Fibroblast of mammary gland (primary cell): ENCODE measurements around the gene ARHGAP15.

Experiments
- DNase-seq: peaks from one replicate; pipeline ENCODE4 v3.0.0-alpha.2; 2010; ENCODE audit warnings: low read depth
- H3K4me3 ChIP-seq: 2 replicates; pipeline ENCODE4 v1.5.1; 2011; ENCODE audit warnings: low read depth, mild to moderate bottlenecking, low read length, moderate library complexity; ENCODE audit not compliant: control insufficient read depth
- TF ChIP-seq, protein P1 (sequence below): conservative IDR thresholded peaks from 2 replicates; pipeline ENCODE4 v1.5.1; 2011; ENCODE audit warnings: low read depth, low read length, inconsistent platforms; ENCODE audit not compliant: control insufficient read depth, insufficient read depth

Gene ARHGAP15

DNA sequence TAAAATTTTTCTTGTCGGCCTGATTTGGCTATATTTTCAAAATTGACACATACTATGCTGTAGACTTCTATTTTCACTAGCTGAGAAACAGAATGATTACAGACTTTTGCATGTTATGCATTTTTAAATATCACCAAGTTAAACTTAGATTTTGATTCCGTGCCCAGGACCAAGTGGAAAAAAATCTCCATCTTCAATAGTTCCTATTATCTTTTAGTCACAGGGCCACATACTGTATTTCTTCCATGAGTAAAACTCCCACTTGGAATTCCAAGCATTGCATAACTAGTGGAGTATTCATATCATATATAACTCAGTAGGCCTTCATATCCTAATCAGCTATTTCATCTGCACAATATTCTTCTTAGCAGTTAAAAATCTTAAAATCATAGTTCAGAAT is 470.9 kb downstream of the ARHGAP15 start:
- TF ChIP-seq, protein P1, sequence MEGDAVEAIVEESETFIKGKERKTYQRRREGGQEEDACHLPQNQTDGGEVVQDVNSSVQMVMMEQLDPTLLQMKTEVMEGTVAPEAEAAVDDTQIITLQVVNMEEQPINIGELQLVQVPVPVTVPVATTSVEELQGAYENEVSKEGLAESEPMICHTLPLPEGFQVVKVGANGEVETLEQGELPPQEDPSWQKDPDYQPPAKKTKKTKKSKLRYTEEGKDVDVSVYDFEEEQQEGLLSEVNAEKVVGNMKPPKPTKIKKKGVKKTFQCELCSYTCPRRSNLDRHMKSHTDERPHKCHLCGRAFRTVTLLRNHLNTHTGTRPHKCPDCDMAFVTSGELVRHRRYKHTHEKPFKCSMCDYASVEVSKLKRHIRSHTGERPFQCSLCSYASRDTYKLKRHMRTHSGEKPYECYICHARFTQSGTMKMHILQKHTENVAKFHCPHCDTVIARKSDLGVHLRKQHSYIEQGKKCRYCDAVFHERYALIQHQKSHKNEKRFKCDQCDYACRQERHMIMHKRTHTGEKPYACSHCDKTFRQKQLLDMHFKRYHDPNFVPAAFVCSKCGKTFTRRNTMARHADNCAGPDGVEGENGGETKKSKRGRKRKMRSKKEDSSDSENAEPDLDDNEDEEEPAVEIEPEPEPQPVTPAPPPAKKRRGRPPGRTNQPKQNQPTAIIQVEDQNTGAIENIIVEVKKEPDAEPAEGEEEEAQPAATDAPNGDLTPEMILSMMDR, result no peak
- H3K4me3 ChIP-seq, result no peak overlapping the region
- no peak for DNase-seq

DNA sequence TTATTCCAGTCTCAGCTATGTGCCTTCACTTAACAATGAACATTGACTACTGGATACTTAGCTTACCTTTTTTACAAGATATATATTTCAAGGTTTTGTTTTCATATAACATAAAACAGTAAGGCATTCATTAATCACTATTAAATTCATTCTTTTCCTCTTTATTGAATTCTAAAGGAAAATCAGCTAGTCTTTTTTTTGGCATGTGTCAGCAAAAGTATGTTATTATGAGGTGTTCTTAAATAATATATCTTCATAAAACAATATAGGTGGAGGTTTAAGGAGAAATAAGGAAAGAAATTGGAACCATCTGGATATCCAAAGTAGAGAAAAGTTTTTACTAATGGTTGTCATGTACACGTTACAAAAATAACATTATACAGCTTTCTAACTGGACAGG is 472.6 kb downstream of the ARHGAP15 start:
- no peak for DNase-seq
- TF ChIP-seq, protein P1, result no peak
- no peak overlapping the region for H3K4me3 ChIP-seq

DNA sequence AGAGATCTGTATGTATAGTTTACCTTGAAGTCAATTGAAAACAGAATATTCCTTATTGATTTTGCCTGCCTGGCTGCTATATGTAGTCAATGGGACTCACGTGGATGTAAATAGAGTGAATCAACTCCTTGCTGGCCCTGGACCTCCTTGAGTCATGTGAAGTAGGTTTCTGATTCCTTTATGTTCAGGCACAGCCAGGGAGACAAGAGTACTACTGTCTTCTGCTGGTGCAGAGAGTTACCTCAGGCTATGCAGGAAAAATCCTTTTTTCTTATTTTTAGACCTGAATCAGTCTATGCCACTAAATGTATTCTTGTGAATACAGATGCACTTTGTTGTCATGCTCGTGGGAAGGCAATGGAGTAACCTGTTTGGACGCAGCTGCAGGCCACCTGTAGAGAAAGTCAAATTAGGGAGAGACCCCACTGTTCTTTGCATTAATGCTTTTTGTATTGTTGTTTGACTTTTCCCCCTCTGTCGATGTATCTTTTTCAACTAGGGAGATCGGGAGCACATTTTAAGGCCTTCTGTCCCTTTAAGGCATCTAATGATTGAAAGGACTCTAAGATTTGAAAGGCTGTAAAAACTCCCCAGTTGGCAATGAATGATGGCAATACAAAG is 473.9 kb downstream of the ARHGAP15 start:
- no peak for DNase-seq
- TF ChIP-seq, protein P1, result no peak

DNA sequence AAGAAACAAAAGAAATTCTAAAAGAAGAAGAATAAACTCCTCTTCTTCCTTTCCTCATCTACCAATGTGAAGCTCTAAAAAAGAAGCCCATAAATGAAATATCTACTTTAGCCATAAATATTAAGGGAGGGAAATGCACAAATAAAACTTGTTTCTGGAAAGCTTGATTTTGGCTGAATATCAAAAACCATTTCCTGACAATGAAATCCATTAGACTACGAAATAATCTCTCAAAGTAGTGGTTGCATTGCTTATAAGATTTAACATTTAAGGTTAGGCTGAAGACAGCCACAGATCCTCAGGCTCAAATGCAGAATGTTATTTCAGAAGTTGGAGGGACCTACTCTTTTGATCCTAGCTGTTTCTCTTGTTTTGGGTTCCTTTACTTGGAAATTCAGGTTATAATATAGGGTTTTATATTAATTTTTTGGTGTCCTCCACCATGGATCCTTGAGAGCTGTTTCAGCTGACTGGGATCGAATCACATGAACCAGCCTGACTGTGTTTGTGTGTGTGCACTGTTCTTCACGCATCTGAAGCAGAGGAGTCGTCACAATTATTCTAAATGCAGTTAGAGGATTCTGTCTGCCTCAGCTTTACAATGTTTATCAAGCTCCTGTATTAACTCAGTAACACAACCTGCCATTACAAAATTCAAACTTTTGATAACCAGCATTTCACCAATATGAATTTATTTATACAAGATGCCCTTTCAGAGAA is 474.8 kb downstream of the ARHGAP15 start:
- TF ChIP-seq, protein P1, result no peak
- no peak overlapping the region for H3K4me3 ChIP-seq
- DNase-seq, result no peak

More for the DNA sequence above, 473.9 kb downstream of the ARHGAP15 start:
- H3K4me3 ChIP-seq, result no peak overlapping the region

DNA sequence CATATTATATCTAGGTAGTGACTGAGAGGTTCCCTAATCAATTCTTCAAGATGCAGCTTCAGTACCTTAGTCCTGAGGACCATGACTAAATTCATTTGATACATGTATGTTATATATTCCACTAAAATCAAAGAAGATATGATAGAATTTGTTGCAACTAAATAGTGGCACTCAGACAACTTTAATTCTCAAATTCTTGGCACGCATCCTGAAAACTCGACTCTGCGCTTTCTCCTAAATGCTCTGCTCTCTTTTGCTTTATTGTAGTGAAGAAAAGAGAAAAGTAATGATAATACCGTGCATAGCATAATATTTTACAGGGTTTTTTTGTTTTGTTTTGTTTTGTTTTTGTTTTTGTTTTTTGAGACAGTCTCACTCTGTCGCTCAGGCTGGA is 475.3 kb downstream of the ARHGAP15 start:
- no peak for DNase-seq
- no peak overlapping the region for H3K4me3 ChIP-seq
- TF ChIP-seq, protein P1, result no peak

DNA sequence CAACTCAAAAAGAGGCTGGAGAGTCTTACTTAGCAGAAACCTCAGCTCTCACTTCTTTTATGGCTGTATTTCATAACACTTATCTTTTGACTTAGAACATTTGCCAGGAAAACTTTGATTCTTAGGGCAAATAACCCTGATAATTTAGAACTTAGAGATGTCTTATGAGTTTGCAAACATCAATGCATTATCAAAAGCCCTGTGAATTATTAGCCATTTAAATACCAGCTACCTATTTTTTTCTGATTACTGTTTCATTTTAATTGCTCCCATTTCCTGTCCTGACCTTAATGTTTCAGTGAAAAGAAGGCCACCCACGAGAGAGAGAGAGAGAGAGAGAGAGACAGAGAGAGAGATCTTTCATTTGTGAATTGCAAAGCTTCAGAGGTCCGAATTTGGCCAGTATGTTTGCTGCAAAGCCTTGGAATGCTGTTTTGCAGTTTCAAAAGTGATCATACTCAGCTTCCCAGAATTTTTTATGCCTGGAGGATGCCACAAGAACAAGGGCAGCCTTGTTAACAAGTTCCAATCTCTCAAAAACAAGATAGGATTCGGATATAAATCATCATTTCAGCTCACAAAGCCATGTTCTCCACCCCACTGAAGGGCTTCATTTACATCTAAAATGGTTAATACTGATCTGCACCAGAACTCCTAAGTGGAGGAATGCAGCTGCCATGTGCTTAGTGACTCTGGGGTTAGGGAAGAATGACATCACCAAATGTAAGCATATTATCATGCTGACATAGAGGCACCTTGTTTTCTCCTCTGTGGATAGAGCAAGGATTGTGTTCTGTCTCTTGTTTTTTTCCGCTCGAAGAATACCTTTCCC is 478.2 kb downstream of the ARHGAP15 start:
- H3K4me3 ChIP-seq, result no peak overlapping the region
- DNase-seq, result peak; percentile 2
- TF ChIP-seq, protein P1, result no peak
